ENCODE measurements around the gene PGPEP1. TPM values are rescaled to one million over a fixed set of nuclear protein-coding genes. Genes with fewer than 3 reads are reported as not detected.
"Not testable (repeated sequence)": the region's sequence is repeated elsewhere in the genome, so short reads cannot be mapped to it uniquely, and the experiment has no call there.

PGPEP1 gene
- polyA plus RNA-seq, 1 of the 3 experiments (the other 2 are of a cell fraction) = 13.8 TPM

- POLR2A ChIA-PET; H3K9ac ChIP-seq; H3K79me2 ChIP-seq (ENCODE audit: insufficient read depth); H2AFZ ChIP-seq (ENCODE audit: low read depth); H3K9me2 ChIP-seq; H3K27ac ChIP-seq (ENCODE audit: low read depth in 2 of 2, low read length in 1 of 2); H4K20me1 ChIP-seq (ENCODE audit: insufficient read depth); H3K4me1 ChIP-seq (ENCODE audit: control insufficient read depth in 1 of 2, insufficient read depth in 2 of 2, low read depth in 1 of 2, low read length in 1 of 2); H3K27me3 ChIP-seq (ENCODE audit: insufficient read depth); H3K4me2 ChIP-seq; DNase-seq; H3K4me3 ChIP-seq (ENCODE audit: low read depth in 2 of 2, low read length in 1 of 2); H3K9me3 ChIP-seq; H3F3A ChIP-seq (replicated peaks; ENCODE audit: insufficient read depth): not testable (repeated sequence)
- 95% methylated on average over 7 of the region's 7 CpGs for WGBS (ENCODE audit: low lambda C conversion rate)
- CTCF ChIA-PET = interaction anchor here (0.7 to 3.1 kb wide), 5 partner anchors 26 to 76 kb away, joined by 3 to 20 read pairs (median 3); partner anchors contain the start of gene GDF15
- H3K36me3 ChIP-seq (replicated peaks in 1 of 2; ENCODE audit: control insufficient read depth in 1 of 2, insufficient read depth in 2 of 2, low read length in 1 of 2) = peaks cover 6 to 18% of the 10 kb centered on the region in 2 experiments
Observed at GRCh38 chr19:18354743-18355142, 14.3 kb downstream of the PGPEP1 start.

- Histone ChIP-seq H3F3A (replicated peaks; ENCODE audit: insufficient read depth) (peaks cover 3% of the 10 kb centered on the region), H3K9me2 (no peaks in the 10 kb centered on the region), H3K79me2 (ENCODE audit: insufficient read depth) (no peaks in the 10 kb centered on the region), H3K4me2 (no peak overlapping the region), H3K9me3 (no peaks in the 10 kb centered on the region), H3K36me3 (replicated peaks in 1 of 2; ENCODE audit: control insufficient read depth in 1 of 2, insufficient read depth in 2 of 2, low read length in 1 of 2) (peaks cover 6 to 18% of the 10 kb centered on the region in 2 experiments), H3K4me3 (ENCODE audit: low read depth in 2 of 2, low read length in 1 of 2) (no peak overlapping the region), H3K27ac (ENCODE audit: low read depth in 2 of 2, low read length in 1 of 2) (no peak overlapping the region), H4K20me1 (ENCODE audit: insufficient read depth) (no peaks in the 10 kb centered on the region), H2AFZ (ENCODE audit: low read depth) (no peak overlapping the region), H3K9ac (no peak overlapping the region), H3K27me3 (ENCODE audit: insufficient read depth) (no peaks in the 10 kb centered on the region), H3K4me1 (ENCODE audit: control insufficient read depth in 1 of 2, insufficient read depth in 2 of 2, low read depth in 1 of 2, low read length in 1 of 2) (no peaks in the 10 kb centered on the region)
- ChIA-PET POLR2A (no interaction called here), CTCF (interaction anchor here (0.9 to 2.2 kb wide), 3 partner anchors 31 to 62 kb away, joined by 3 to 8 read pairs (median 4); partner anchors contain the start of gene SSBP4)
- 87% methylated on average over 1 of the region's 3 CpGs for WGBS (ENCODE audit: low lambda C conversion rate)
- DNase-seq = no peak
- TF ChIP-seq NFIC (IDR thresholded peaks at IDR 0.05; ENCODE audit: borderline replicate concordance) (no peak), ELF1 (IDR thresholded peaks at IDR 0.05) (no peak), ZBTB33 (IDR thresholded peaks at IDR 0.05; ENCODE audit: borderline replicate concordance, low read depth) (no peak), RAD21 (IDR thresholded peaks at IDR 0.05; ENCODE audit: low read length) (no peak), USF2 (IDR thresholded peaks at IDR 0.05; ENCODE audit: borderline replicate concordance, low read depth, low read length) (no peak), RFX5 (IDR thresholded peaks at IDR 0.05; ENCODE audit: low read length) (no peak), RXRA (IDR thresholded peaks at IDR 0.05; ENCODE audit: borderline replicate concordance, low read depth) (no peak), CHD2 (IDR thresholded peaks at IDR 0.05; ENCODE audit: low read length, partially characterized antibody) (no peak), USF1 (IDR thresholded peaks at IDR 0.05; ENCODE audit: borderline replicate concordance, low read depth) (no peak), GABPA (IDR thresholded peaks at IDR 0.05; ENCODE audit: low read depth) (no peak), YY1 (IDR thresholded peaks at IDR 0.05; ENCODE audit: low read depth) (no peak), EZH2phosphoT487 (IDR thresholded peaks at IDR 0.05; ENCODE audit: borderline replicate concordance, low read depth) (no peak), MAX (IDR thresholded peaks at IDR 0.05; ENCODE audit: low read depth) (no peak)
Observed at GRCh38 chr19:18357041-18357440, 16.6 kb downstream of the PGPEP1 start.

Data from SK-N-SH (cell line).